Neuron (in vitro differentiated cells): ENCODE measurements around the gene BAMBI.

Source experiments
- H2AFZ ChIP-seq: one replicate; pipeline ENCODE4 v1.6.1; 2013; ENCODE audit warnings: low read depth, mild to moderate bottlenecking, inconsistent platforms, low read length, moderate library complexity
- H3K27me3 ChIP-seq: one replicate; pipeline ENCODE4 v1.6.1; 2013; ENCODE audit warnings: low read length; ENCODE audit not compliant: insufficient read depth
- H3K36me3 ChIP-seq: one replicate; pipeline ENCODE4 v1.6.1; 2013; ENCODE audit warnings: low read length; ENCODE audit not compliant: insufficient read depth
- H3K4me1 ChIP-seq: one replicate; pipeline ENCODE4 v1.6.1; 2013; ENCODE audit warnings: low read length; ENCODE audit not compliant: insufficient read depth
- H3K4me3 ChIP-seq: 2 replicates; pipeline ENCODE4 v1.5.1; 2013; ENCODE audit warnings: mild to moderate bottlenecking, low read length, moderate library complexity
- H3K9me3 ChIP-seq: one replicate; pipeline ENCODE4 v1.6.1; 2013; ENCODE audit warnings: low read length

BAMBI gene

DNA sequence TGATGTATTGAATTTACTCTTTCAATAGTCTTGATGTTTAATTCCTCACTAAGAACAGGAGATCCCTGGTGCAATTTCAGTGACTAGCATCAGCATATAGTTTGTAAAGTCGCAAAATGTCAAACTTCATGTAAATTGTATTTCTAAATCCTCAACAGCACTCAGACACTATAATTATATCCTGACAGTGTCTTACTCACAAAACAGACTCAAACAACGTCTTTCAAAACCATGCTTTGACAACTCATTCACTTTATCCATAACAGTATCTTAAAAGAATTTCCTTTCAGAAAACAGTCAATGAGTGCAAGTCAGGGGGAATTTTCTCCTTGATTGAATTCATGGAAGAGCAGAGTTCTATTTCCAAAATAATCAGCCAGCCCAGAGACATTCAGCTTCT, 20.8 kb downstream of the BAMBI start:
- Histone ChIP-seq H3K4me1 (no peaks in the 10 kb centered on the region), H3K4me3 (no peak overlapping the region), H3K27me3 (no peaks in the 10 kb centered on the region), H3K9me3 (no peaks in the 10 kb centered on the region), H3K36me3 (no peaks in the 10 kb centered on the region), H2AFZ (no peak overlapping the region)

DNA sequence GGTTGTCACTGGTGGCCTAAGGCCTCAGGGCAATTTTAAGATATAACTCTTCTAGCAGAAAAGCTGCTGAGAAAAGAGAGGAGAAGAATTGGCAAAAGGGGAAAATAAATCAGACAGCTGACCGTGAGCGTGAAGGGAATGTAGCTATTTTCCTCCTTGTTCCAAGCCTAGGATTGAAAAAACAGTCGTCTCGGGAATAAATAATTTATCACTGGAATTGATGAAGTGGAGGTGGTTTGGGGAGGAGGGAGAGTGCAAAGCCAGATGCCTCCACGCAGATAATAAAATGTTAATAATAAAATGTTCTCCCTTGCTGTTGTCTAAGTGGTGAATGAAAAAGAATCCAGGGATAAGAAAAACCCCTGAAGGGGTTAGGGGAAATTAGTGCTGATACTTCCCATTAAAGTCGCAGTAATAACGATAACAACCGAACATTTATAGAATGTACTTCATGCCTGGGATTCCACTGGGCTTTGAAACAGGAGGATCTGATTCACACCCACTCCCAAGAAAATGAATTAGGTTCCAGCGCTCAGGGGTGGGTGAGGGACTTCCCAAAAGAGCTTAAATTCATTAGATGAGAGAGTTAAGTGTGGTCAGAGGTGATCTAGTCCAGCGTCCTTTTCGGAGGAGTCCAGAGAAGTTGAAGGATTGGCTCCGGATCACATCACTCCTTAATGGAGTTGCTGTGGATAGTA, 27.3 kb downstream of the BAMBI start:
- Histone ChIP-seq H3K4me3 (no peak overlapping the region), H3K27me3 (peaks cover 6% of the 10 kb centered on the region), H2AFZ (no peak overlapping the region), H3K9me3 (no peaks in the 10 kb centered on the region), H3K4me1 (no peaks in the 10 kb centered on the region), H3K36me3 (no peaks in the 10 kb centered on the region)

DNA sequence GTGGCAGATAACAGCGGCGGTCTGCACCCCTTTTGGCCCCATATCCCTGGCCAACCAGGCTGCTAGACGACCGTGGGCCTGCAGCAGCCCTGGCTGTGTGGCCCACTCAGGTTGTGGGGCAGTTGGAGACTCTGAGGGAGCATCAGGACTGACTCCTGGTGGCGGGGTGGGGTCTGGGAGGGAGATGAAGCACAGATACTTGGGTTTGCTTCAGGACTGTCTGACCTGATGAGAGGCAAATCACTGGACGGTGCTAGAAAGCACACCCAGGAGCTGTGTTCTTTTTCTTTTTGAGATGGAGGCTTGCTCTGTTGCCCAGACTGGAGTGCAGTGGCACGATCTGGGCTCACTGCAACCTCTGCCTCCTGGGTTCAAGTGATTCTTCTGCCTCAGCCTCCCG, 28.2 kb downstream of the BAMBI start:
- H3K27me3 ChIP-seq = peaks cover 6% of the 10 kb centered on the region
- no peaks in the 10 kb centered on the region for H3K9me3 ChIP-seq
- no peaks in the 10 kb centered on the region for H3K36me3 ChIP-seq
- no peak overlapping the region for H2AFZ ChIP-seq
- no peak overlapping the region for H3K4me3 ChIP-seq
- no peaks in the 10 kb centered on the region for H3K4me1 ChIP-seq

DNA sequence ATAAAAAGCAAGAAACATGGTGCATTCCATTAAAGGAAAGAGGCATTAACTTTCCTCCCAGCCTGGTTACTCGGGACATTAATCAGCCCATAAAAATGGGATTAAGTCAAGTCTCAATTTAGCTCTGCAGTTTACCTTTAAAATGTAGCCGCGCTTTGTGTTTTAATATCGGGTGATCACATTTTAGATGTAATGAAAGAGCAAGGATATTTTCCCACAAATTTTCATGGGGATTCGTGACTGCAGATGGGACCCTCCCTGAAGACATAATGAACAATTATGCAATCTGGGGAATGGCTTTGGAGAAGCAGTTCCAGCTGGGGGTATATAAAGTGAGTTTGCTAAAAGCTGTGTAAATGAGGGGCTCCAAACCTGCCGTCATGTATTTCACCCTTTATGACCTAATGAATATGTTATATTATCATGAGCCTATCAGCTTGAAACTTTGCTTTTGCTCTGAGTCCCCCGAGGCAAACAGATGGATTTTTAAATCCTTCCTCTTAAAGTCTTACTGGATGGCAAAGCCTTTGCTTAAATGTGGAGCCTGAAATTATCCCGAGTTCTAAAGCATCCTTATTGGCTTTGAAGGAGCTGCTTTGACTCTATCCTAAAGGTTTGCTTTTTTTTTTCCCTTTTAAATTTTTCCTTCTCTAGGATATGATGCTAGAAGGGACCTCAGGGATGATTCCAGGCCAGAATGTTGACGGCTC, 31.8 kb downstream of the BAMBI start:
- Histone ChIP-seq H3K9me3 (no peaks in the 10 kb centered on the region), H3K4me1 (no peaks in the 10 kb centered on the region), H3K27me3 (peaks cover 4% of the 10 kb centered on the region), H2AFZ (no peak overlapping the region), H3K4me3 (no peak overlapping the region), H3K36me3 (no peaks in the 10 kb centered on the region)

DNA sequence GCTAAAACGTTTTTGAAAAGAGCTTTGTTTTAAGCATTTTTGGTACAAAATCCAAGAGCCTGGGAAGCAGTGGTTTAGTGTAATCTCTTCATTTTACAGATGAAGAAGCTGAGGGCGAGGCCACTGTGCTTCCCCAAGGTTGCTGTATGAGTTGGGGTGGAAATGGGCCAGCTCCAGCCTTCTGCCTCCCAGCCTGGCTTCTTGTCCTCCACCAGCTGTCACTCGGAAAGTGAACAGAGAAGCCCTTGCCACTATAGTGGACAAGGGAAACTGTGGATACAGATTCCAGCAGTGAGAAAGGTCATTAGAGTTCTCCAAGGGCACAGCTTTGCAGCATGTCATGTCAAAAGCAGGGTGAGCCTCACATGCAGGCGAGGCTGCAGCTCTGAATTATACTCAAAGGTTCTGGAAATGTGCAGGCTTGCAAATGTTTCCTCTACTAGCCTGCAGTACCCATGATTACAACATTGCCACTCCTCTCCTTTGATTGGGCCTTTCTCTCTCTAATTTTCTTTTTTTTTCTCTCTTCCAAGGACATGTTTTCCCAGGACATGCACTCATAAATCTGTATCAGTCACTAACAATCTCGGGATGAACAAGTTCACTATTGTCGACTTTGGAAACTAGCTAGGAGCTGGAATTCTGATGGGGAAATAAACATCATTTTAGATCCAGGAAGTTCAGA, 33.0 kb downstream of the BAMBI start:
- Histone ChIP-seq H3K27me3 (no peaks in the 10 kb centered on the region), H2AFZ (no peak overlapping the region), H3K4me1 (no peaks in the 10 kb centered on the region), H3K9me3 (peaks cover 1% of the 10 kb centered on the region), H3K4me3 (no peak overlapping the region), H3K36me3 (no peaks in the 10 kb centered on the region)

DNA sequence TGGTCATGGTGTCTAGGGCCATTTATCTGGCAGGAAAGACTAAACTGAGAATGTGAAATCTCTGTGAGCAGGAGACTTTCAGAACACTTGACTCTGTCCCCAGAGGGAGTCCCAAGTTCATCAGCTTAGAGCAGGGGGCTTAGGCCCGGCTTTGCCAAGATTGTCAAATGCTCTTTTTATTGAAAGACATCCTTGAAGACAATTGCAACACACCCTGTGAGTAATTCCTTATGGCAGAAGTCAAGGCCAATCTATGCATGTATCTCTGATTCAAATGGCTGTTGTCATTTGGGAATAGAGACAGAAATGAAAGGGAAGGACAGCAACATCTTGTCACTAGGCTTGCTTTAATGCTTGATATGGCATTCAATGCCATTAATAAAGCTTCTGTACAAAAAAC, 33.7 kb downstream of the BAMBI start:
- no peaks in the 10 kb centered on the region for H3K36me3 ChIP-seq
- no peak overlapping the region for H2AFZ ChIP-seq
- H3K4me1 ChIP-seq = no peaks in the 10 kb centered on the region
- H3K9me3 ChIP-seq = peaks cover 1% of the 10 kb centered on the region
- H3K4me3 ChIP-seq = no peak overlapping the region
- no peaks in the 10 kb centered on the region for H3K27me3 ChIP-seq

DNA sequence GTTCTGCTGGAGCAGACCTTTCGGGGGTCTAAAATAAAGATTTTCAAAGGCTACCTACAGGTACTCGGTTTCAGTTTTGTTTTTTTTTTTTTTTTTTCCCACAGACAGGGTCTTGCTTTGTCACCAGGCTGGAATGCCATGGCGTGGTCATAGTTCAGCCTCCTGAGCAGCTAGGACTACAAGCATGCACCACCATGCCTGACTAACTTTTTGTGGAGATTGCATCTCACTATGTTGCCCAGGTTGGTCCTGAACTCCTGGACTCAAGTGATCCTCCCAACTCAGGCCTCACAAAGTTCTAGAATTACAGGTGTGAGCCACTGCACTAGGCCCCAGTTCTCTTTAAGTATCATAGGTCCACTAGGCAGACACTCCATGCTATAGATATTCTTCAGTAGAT, 34.5 kb downstream of the BAMBI start:
- H3K9me3 ChIP-seq = peaks cover 1% of the 10 kb centered on the region
- H3K4me1 ChIP-seq = no peaks in the 10 kb centered on the region
- no peak overlapping the region for H2AFZ ChIP-seq
- H3K36me3 ChIP-seq = no peaks in the 10 kb centered on the region
- H3K4me3 ChIP-seq = no peak overlapping the region
- no peaks in the 10 kb centered on the region for H3K27me3 ChIP-seq

DNA sequence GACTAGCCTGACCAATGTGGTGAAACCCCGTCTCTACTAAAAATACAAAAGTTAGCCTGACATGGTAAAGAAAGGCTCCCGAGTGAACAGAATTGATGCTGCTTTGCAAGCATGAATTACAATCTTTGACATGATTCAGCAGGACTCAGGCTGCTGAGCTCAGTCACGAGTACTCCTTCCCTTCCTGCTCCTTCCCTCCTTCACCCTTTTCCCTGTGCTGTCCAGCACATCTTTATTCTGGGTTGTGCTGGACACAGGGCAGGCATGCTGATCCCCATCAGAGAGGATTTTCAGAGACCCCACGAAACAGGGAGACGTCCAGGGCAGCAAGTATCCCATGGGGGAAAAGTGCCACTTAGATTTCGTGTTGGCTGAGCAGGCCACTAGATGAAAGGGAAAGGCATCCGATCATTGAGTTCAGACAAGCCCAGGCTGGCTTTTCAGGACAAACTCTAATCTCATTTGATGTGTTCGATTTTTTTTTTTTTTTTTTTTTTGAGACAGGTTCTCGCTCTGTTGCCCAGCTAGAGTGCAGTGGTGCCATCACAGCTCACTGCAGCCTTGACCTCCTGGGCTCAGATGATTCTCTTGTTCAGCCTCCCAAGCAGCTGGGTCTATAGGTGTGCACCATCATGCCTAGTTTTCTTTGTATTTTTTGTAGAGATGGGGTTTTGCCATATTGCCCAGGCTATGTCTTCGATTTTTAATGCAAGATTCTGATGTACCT, 36.5 kb downstream of the BAMBI start:
- Histone ChIP-seq H2AFZ (no peak overlapping the region), H3K4me3 (no peak overlapping the region), H3K27me3 (no peaks in the 10 kb centered on the region), H3K4me1 (no peaks in the 10 kb centered on the region), H3K9me3 (peaks cover 1% of the 10 kb centered on the region), H3K36me3 (no peaks in the 10 kb centered on the region)

DNA sequence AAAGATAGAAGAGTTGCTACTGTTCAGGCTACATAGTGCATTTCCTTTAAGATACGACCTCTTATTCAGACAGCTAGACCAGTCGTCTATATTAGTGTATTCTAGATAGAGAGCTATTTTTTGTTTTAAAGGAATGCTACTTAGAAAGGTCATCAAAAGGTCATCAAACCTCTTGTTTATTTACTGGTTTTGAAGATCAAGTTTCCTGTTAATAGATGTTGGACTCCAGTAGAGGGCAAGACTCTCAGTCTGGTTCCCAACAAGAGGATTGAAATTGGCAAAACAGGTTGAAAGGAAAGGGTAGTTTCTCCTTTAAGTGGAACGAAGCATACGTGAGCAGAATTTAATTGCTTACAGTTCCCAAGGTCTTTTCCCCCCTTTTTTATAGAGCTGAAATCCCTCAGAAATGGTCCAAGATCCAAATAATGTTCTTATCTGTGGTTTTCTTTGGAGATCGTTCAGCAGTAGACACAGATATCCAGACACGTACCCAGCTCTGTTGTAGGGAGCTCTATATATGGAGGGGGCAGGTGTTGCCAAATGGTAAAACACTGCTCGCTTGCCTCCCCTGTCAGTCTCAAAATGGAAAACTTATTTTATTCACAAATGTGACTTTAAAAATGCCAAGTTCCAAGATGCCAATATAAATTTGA, 37.2 kb downstream of the BAMBI start:
- H3K27me3 ChIP-seq = no peaks in the 10 kb centered on the region
- H2AFZ ChIP-seq = no peak overlapping the region
- H3K4me1 ChIP-seq = no peaks in the 10 kb centered on the region
- H3K9me3 ChIP-seq = peaks cover 1% of the 10 kb centered on the region
- no peak overlapping the region for H3K4me3 ChIP-seq
- H3K36me3 ChIP-seq = no peaks in the 10 kb centered on the region

DNA sequence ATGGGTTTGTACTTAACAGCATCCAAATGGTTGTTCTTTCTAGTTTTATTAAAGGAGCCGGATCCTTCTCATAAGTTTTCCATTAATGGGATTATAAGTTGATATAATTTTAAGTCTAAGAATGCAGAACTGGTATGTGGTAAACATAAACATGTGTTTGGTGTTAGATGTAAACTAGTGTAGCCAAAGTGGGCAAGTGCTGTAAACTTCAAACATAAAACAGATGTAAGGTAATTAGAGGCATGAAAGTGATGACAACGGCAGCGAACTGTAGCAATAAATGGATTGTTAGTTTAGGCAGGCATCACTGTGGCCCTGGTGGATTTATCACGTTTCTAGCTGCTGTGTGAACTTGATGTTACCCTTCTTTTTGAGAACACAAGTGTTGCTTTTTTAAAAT, 37.9 kb downstream of the BAMBI start:
- H3K36me3 ChIP-seq = no peaks in the 10 kb centered on the region
- no peak overlapping the region for H3K4me3 ChIP-seq
- H3K4me1 ChIP-seq = no peaks in the 10 kb centered on the region
- peaks cover 1% of the 10 kb centered on the region for H3K9me3 ChIP-seq
- no peaks in the 10 kb centered on the region for H3K27me3 ChIP-seq
- H2AFZ ChIP-seq = no peak overlapping the region

DNA sequence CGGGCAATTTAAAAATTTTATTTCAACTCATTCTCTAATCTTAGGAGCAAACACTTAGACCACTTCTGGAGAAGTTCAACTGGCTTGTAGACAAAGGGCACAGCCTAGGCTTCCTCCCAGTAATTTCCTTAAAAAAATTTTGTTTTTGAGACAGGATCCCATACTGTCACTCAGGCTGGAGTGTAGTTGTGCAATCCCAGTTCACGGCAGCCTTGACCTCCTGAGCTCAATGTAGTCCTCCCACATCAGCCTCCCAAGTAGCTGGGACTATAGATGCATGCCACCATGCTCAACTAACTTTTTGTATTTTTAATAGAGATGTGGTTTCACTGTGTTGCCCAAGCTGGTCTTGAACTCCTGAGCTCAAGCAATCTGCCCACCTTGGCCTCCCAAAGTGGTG, 38.4 kb downstream of the BAMBI start:
- H3K36me3 ChIP-seq = no peaks in the 10 kb centered on the region
- H3K9me3 ChIP-seq = peaks cover 1% of the 10 kb centered on the region
- no peaks in the 10 kb centered on the region for H3K4me1 ChIP-seq
- H3K4me3 ChIP-seq = no peak overlapping the region
- H3K27me3 ChIP-seq = no peaks in the 10 kb centered on the region
- H2AFZ ChIP-seq = no peak overlapping the region

DNA sequence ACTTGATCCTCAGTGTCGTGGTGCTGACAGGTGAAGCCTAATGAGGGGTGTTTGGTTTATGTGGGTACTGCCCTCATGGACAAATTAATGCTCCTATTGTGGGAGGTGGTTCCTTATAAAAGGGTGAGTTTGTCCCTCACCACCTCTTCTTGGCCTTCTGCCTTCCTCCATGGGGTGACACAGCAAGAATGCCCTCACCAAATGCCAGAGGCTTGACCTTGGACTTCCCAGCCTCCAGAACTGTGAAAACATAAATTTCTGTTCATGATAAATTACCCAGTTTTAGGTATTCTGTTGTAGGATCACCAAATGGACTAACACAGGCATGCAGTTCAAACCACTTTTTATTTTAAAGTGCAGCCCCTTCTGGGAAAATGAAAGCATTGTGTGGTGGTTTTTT, 39.4 kb downstream of the BAMBI start:
- H3K9me3 ChIP-seq = peaks cover 1% of the 10 kb centered on the region
- H3K4me3 ChIP-seq = no peak overlapping the region
- H3K36me3 ChIP-seq = no peaks in the 10 kb centered on the region
- H3K4me1 ChIP-seq = peaks cover 5% of the 10 kb centered on the region
- H2AFZ ChIP-seq = no peak overlapping the region
- H3K27me3 ChIP-seq = peaks cover 8% of the 10 kb centered on the region
